Neuronal stem cell (in vitro differentiated cells): ENCODE results near the gene OR4K5.

ENCODE experiments used
- DNase-seq: peaks from one replicate; pipeline ENCODE4 v3.0.0-alpha.2; 2013; ENCODE audit warnings: low spot score
- H2AFZ ChIP-seq: one replicate; pipeline ENCODE4 v1.6.1; 2013; ENCODE audit warnings: mild to moderate bottlenecking, low read length, inconsistent platforms
- H2AK5ac ChIP-seq: 2 replicates; pipeline ENCODE4 v1.6.1; 2013; ENCODE audit warnings: low read depth, mild to moderate bottlenecking, inconsistent platforms, low read length, moderate library complexity, mixed read lengths
- H2BK120ac ChIP-seq: 2 replicates; pipeline ENCODE4 v1.6.1; 2013; ENCODE audit warnings: low read depth, mild to moderate bottlenecking, inconsistent platforms, low read length, moderate library complexity, mixed read lengths
- H2BK12ac ChIP-seq: one replicate; pipeline ENCODE4 v1.6.1; 2013; ENCODE audit warnings: low read length, inconsistent platforms
- H2BK15ac ChIP-seq: 2 replicates; pipeline ENCODE4 v1.6.1; 2013; ENCODE audit warnings: mild to moderate bottlenecking, low read length, inconsistent platforms, mixed read lengths
- H2BK5ac ChIP-seq: one replicate; pipeline ENCODE4 v1.6.1; 2013; ENCODE audit warnings: inconsistent platforms, mild to moderate bottlenecking, low read length, moderate library complexity
- H3K14ac ChIP-seq: one replicate; pipeline ENCODE4 v1.6.1; 2013; ENCODE audit warnings: low read length, inconsistent platforms
- H3K18ac ChIP-seq: 2 replicates; pipeline ENCODE4 v1.6.1; 2013; ENCODE audit warnings: low read length, inconsistent platforms
- H3K23ac ChIP-seq: 2 replicates; pipeline ENCODE4 v1.6.1; 2013; ENCODE audit warnings: low read depth, mild to moderate bottlenecking, mixed read lengths, low read length, inconsistent platforms; ENCODE audit not compliant: poor library complexity
- H3K27ac ChIP-seq: replicated peaks from 3 replicates; pipeline ENCODE4 v1.5.1; 2013; ENCODE audit warnings: low read length, inconsistent platforms
- H3K27me3 ChIP-seq, 3 experiments: 2 replicates each; pipeline ENCODE4 v1.6.1; 2013; ENCODE audit warnings: low read length in 3 of 3, mild to moderate bottlenecking in 2 of 3, inconsistent platforms in 1 of 3, low read depth in 1 of 3, mixed read lengths in 1 of 3, moderate library complexity in 1 of 3; ENCODE audit not compliant: control insufficient read depth in 3 of 3, insufficient read depth in 3 of 3
- H3K36me3 ChIP-seq, 2 donors: replicated peaks in 1 of 2; 2 replicates each; pipeline ENCODE4 v1.6.1; 2013; ENCODE audit warnings: low read length in 2 of 2; ENCODE audit not compliant: control insufficient read depth in 2 of 2, insufficient read depth in 2 of 2
- H3K4ac ChIP-seq: 2 replicates; pipeline ENCODE4 v1.6.1; 2013; ENCODE audit warnings: inconsistent platforms, mild to moderate bottlenecking, low read length, moderate library complexity
- H3K4me1 ChIP-seq, 2 donors: 1 replicate in 1 of 2; 2 replicates in 1 of 2; pipeline ENCODE4 v1.6.1; 2013; ENCODE audit warnings: low read length in 2 of 2, low read depth in 1 of 2; ENCODE audit not compliant: control insufficient read depth in 2 of 2, insufficient read depth in 1 of 2
- H3K4me2 ChIP-seq: one replicate; pipeline ENCODE4 v1.6.1; 2013; ENCODE audit warnings: mild to moderate bottlenecking, low read length, inconsistent platforms; ENCODE audit not compliant: insufficient read depth, poor library complexity, severe bottlenecking
- H3K4me3 ChIP-seq, 2 donors: 2 replicates each; pipeline ENCODE4 v1.5.1; 2013; ENCODE audit warnings: low read length in 2 of 2, mild to moderate bottlenecking in 2 of 2, inconsistent platforms in 1 of 2, moderate library complexity in 1 of 2
- H3K79me1 ChIP-seq: one replicate; pipeline ENCODE4 v1.6.1; 2013; ENCODE audit warnings: low read depth, mild to moderate bottlenecking, inconsistent platforms, low read length, moderate library complexity
- H3K9ac ChIP-seq: one replicate; pipeline ENCODE4 v1.6.1; 2013; ENCODE audit warnings: mild to moderate bottlenecking, low read depth, low read length, inconsistent platforms; ENCODE audit not compliant: poor library complexity
- H3K9me3 ChIP-seq, 2 donors: replicated peaks in 1 of 2; 2 replicates each; pipeline versions ENCODE3 to v1.6.1; 2013; ENCODE audit warnings: low read length in 2 of 2, mild to moderate bottlenecking in 2 of 2, inconsistent platforms in 1 of 2, low read depth in 1 of 2, mixed read lengths in 1 of 2, moderate library complexity in 1 of 2; ENCODE audit not compliant: control insufficient read depth in 2 of 2, insufficient read depth in 1 of 2
- H4K8ac ChIP-seq: one replicate; pipeline ENCODE4 v1.6.1; 2013; ENCODE audit warnings: low read depth, mild to moderate bottlenecking, inconsistent platforms, low read length, moderate library complexity
- H4K91ac ChIP-seq: one replicate; pipeline ENCODE4 v1.6.1; 2013; ENCODE audit warnings: low read length, low read depth, mild to moderate bottlenecking, inconsistent platforms; ENCODE audit not compliant: poor library complexity
- WGBS, 2 donors: extraction: QIAGEN DNeasy Blood & Tissue Kit; methylation state at CpG; one replicate each; pipeline ENCODE4 v1.1.7; 2013; ENCODE audit warnings: missing lambda C conversion rate in 2 of 2, mixed read lengths in 1 of 2; ENCODE audit not compliant: insufficient read length in 2 of 2, insufficient replicate concordance in 1 of 2; ENCODE audit errors: extremely low coverage in 2 of 2; 5-methylcytosine and 5-hydroxymethylcytosine counted together

The OR4K5 gene

GRCh38 chr14:19911114-19911513 lies 9.3 kb upstream of the OR4K5 start:
- WGBS, 2 donors = no CpG with 5 or more reads among the region's 3 CpGs
- no peak overlapping the region for H3K23ac ChIP-seq

GRCh38 chr14:19917243-19917642 lies 3.2 kb upstream of the OR4K5 start:
- no peak overlapping the region for H2AFZ ChIP-seq
- H3K4me1 ChIP-seq = no peaks in the 10 kb centered on the region
- H3K36me3 ChIP-seq = no peaks in the 10 kb centered on the region
- no CpG with 5 or more reads among the region's 3 CpGs for WGBS, 2 donors
- no peak overlapping the region for H2BK12ac ChIP-seq
- DNase-seq = no peak
- H3K27ac ChIP-seq = no peak overlapping the region
- no peak overlapping the region for H3K14ac ChIP-seq
- no peaks in the 10 kb centered on the region for H3K27me3 ChIP-seq
- H2BK15ac ChIP-seq = no peak overlapping the region
- no peak overlapping the region for H3K4me3 ChIP-seq
- H2BK120ac ChIP-seq = no peak overlapping the region
- H2BK5ac ChIP-seq = no peak overlapping the region
- H3K9me3 ChIP-seq = peaks cover 0 to 20% of the 10 kb centered on the region in 2 donors
- H3K18ac ChIP-seq = no peak overlapping the region
- no peak overlapping the region for H4K8ac ChIP-seq
- no peaks in the 10 kb centered on the region for H3K79me1 ChIP-seq
- no peak overlapping the region for H3K4me2 ChIP-seq
- H3K9ac ChIP-seq = no peak overlapping the region
- H4K91ac ChIP-seq = no peak overlapping the region
- H2AK5ac ChIP-seq = no peak overlapping the region
- no peak overlapping the region for H3K4ac ChIP-seq
- no peak overlapping the region for H3K23ac ChIP-seq

More at GRCh38 chr14:19911114-19911513, 9.3 kb upstream of the OR4K5 start:
- H2BK15ac ChIP-seq = no peak overlapping the region
- H3K18ac ChIP-seq = no peak overlapping the region
- no peak overlapping the region for H3K14ac ChIP-seq
- no peak overlapping the region for H3K27ac ChIP-seq
- H3K4me2 ChIP-seq = no peak overlapping the region
- no peak overlapping the region for H2BK5ac ChIP-seq
- H4K8ac ChIP-seq = no peak overlapping the region
- no peak overlapping the region for H2BK120ac ChIP-seq
- H3K27me3 ChIP-seq = no peaks in the 10 kb centered on the region
- no peak overlapping the region for H3K4ac ChIP-seq
- H3K79me1 ChIP-seq = no peaks in the 10 kb centered on the region
- H3K9ac ChIP-seq = no peak overlapping the region
- no peak overlapping the region for H3K4me3 ChIP-seq
- H4K91ac ChIP-seq = no peak overlapping the region
- H3K36me3 ChIP-seq = no peaks in the 10 kb centered on the region
- H2AFZ ChIP-seq = no peak overlapping the region
- H3K4me1 ChIP-seq = no peaks in the 10 kb centered on the region
- no peak overlapping the region for H2BK12ac ChIP-seq
- DNase-seq = no peak
- no peak overlapping the region for H2AK5ac ChIP-seq
- H3K9me3 ChIP-seq = peaks cover 0 to 18% of the 10 kb centered on the region in 2 donors

- Histone ChIP-seq H2AK5ac (no peak overlapping the region), H3K4me1 (no peaks in the 10 kb centered on the region), H3K18ac (no peak overlapping the region), H4K8ac (no peak overlapping the region), H3K36me3 (no peaks in the 10 kb centered on the region), H3K4ac (no peak overlapping the region), H3K9ac (no peak overlapping the region), H2BK15ac (no peak overlapping the region), H2BK5ac (no peak overlapping the region), H3K79me1 (no peaks in the 10 kb centered on the region), H2AFZ (no peak overlapping the region), H4K91ac (no peak overlapping the region), H3K27ac (no peak overlapping the region), H3K27me3 (no peaks in the 10 kb centered on the region), H3K14ac (no peak overlapping the region), H2BK120ac (no peak overlapping the region), H3K9me3 (peaks cover 0 to 21% of the 10 kb centered on the region in 2 donors), H3K23ac (no peak overlapping the region), H3K4me2 (no peak overlapping the region), H2BK12ac (no peak overlapping the region), H3K4me3 (no peak overlapping the region)
- no peak for DNase-seq
- no CpG with 5 or more reads among the region's 1 CpG for WGBS, 2 donors
Observed at GRCh38 chr14:19917955-19918518, 2.4 kb upstream of the OR4K5 start.

- WGBS, 2 donors = no CpG with 5 or more reads among the region's 4 CpGs
Observed at GRCh38 chr14:19918553-19919264, 1.7 kb upstream of the OR4K5 start.

More at GRCh38 chr14:19918553-19919264, 1.7 kb upstream of the OR4K5 start:
- no peak overlapping the region for H2BK5ac ChIP-seq
- no peak overlapping the region for H3K4me3 ChIP-seq
- no peak overlapping the region for H2AFZ ChIP-seq
- H3K18ac ChIP-seq = no peak overlapping the region
- peaks cover 0 to 21% of the 10 kb centered on the region in 2 donors for H3K9me3 ChIP-seq
- H2BK15ac ChIP-seq = no peak overlapping the region
- no peaks in the 10 kb centered on the region for H3K79me1 ChIP-seq
- H3K27me3 ChIP-seq = no peaks in the 10 kb centered on the region
- no peak overlapping the region for H3K4me2 ChIP-seq
- H3K9ac ChIP-seq = no peak overlapping the region
- no peak overlapping the region for H4K8ac ChIP-seq
- no peaks in the 10 kb centered on the region for H3K4me1 ChIP-seq
- no peak overlapping the region for H2BK12ac ChIP-seq
- H3K14ac ChIP-seq = no peak overlapping the region
- H2AK5ac ChIP-seq = no peak overlapping the region
- no peak overlapping the region for H3K4ac ChIP-seq
- no peak overlapping the region for H3K27ac ChIP-seq
- no peak overlapping the region for H2BK120ac ChIP-seq
- H3K36me3 ChIP-seq = no peaks in the 10 kb centered on the region
- no peak overlapping the region for H3K23ac ChIP-seq
- no peak overlapping the region for H4K91ac ChIP-seq
- no peak for DNase-seq
